HCT116 (cell line): ENCODE data around the gene UNKL.

Experiments
- EGR1 ChIP-seq: IDR thresholded peaks from 2 replicates; pipeline ENCODE4 v1.6.1; 2012; ENCODE audit warnings: low read depth
- EZH2 ChIP-seq: fragments of 200-600 bp; sonication (generic); IDR thresholded peaks from 2 replicates; pipeline ENCODE4 v1.6.1; 2017; ENCODE audit warnings: antibody characterized with exemption, mixed run types
- EZH2phosphoT487 ChIP-seq: fragments of 200-600 bp; IDR thresholded peaks from 2 replicates; pipeline ENCODE4 v1.6.1; 2018; ENCODE audit warnings: antibody characterized with exemption, borderline replicate concordance
- POLR2A ChIP-seq: IDR thresholded peaks from 2 replicates; pipeline ENCODE4 v1.7.0; 2011; ENCODE audit warnings: borderline replicate concordance; ENCODE audit not compliant: insufficient read depth, insufficient read length; ENCODE audit errors: extremely low read depth
- SP1 ChIP-seq: IDR thresholded peaks from 2 replicates; pipeline ENCODE4 v1.6.1; 2012; ENCODE audit warnings: low read depth
- YY1 ChIP-seq: IDR thresholded peaks from 2 replicates; pipeline ENCODE4 v1.6.1; 2011; ENCODE audit warnings: low read length, low read depth, moderate library complexity, mild to moderate bottlenecking; ENCODE audit not compliant: insufficient replicate concordance; ENCODE audit errors: extremely low read depth
- ZNF274 ChIP-seq: fragments of 200-500 bp; sonication (Bioruptor generic); IDR thresholded peaks from 2 replicates; pipeline ENCODE4 v1.6.1; 2014; ENCODE audit warnings: mild to moderate bottlenecking, low read depth, low read length, inconsistent platforms
- TF ChIP-seq, protein P1 (sequence below), 3 experiments: fragments of 200-600 bp in 1 of 3; sonication (generic) in 1 of 3; IDR thresholded peaks in 2 of 3; conservative IDR thresholded peaks in 1 of 3; 2 replicates each; pipeline ENCODE4 v1.5.1; 2012 to 2017; ENCODE audit warnings: low read depth in 2 of 3, low read length in 2 of 3, antibody characterized with exemption in 1 of 3, borderline replicate concordance in 1 of 3, control low read depth in 1 of 3, mild to moderate bottlenecking in 1 of 3, mixed read lengths in 1 of 3, mixed run types in 1 of 3, moderate library complexity in 1 of 3; ENCODE audit not compliant: insufficient read depth in 1 of 3
- TF ChIP-seq, protein P2 (sequence below): IDR thresholded peaks from 2 replicates; pipeline ENCODE4 v1.6.1; 2012; ENCODE audit warnings: low read depth

DNA sequence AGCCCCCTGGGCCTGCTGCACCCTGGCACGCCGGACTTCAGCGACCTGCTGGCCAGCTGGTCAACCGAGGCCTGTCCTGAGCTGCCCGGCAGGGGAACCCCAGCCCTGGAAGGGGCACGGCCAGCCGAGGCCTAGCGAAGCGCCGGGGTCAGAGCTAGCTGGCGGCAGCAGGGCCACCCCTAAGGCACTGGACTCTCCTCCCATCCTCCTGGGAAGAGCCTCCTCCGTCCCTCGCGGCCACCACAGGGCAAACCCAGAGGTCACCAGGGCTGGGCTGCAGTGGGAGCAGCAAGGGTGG is 18.7 kb upstream of the UNKL start:
- TF ChIP-seq EZH2phosphoT487 (no peak), EZH2 (no peak), ZNF274 (no peak), YY1 (no peak), SP1 (no peak), POLR2A (no peak), EGR1 (no peak)
- TF ChIP-seq, protein P1, sequence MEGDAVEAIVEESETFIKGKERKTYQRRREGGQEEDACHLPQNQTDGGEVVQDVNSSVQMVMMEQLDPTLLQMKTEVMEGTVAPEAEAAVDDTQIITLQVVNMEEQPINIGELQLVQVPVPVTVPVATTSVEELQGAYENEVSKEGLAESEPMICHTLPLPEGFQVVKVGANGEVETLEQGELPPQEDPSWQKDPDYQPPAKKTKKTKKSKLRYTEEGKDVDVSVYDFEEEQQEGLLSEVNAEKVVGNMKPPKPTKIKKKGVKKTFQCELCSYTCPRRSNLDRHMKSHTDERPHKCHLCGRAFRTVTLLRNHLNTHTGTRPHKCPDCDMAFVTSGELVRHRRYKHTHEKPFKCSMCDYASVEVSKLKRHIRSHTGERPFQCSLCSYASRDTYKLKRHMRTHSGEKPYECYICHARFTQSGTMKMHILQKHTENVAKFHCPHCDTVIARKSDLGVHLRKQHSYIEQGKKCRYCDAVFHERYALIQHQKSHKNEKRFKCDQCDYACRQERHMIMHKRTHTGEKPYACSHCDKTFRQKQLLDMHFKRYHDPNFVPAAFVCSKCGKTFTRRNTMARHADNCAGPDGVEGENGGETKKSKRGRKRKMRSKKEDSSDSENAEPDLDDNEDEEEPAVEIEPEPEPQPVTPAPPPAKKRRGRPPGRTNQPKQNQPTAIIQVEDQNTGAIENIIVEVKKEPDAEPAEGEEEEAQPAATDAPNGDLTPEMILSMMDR (IDR thresholded peaks at IDR 0.05 in 2 of 3, conservative IDR thresholded peaks at IDR 0.05 in 1 of 3; ENCODE audit: borderline replicate concordance in 1 of 3, insufficient read depth in 1 of 3, low read depth in 2 of 3, low read length in 2 of 3): no peak
- TF ChIP-seq, protein P2, sequence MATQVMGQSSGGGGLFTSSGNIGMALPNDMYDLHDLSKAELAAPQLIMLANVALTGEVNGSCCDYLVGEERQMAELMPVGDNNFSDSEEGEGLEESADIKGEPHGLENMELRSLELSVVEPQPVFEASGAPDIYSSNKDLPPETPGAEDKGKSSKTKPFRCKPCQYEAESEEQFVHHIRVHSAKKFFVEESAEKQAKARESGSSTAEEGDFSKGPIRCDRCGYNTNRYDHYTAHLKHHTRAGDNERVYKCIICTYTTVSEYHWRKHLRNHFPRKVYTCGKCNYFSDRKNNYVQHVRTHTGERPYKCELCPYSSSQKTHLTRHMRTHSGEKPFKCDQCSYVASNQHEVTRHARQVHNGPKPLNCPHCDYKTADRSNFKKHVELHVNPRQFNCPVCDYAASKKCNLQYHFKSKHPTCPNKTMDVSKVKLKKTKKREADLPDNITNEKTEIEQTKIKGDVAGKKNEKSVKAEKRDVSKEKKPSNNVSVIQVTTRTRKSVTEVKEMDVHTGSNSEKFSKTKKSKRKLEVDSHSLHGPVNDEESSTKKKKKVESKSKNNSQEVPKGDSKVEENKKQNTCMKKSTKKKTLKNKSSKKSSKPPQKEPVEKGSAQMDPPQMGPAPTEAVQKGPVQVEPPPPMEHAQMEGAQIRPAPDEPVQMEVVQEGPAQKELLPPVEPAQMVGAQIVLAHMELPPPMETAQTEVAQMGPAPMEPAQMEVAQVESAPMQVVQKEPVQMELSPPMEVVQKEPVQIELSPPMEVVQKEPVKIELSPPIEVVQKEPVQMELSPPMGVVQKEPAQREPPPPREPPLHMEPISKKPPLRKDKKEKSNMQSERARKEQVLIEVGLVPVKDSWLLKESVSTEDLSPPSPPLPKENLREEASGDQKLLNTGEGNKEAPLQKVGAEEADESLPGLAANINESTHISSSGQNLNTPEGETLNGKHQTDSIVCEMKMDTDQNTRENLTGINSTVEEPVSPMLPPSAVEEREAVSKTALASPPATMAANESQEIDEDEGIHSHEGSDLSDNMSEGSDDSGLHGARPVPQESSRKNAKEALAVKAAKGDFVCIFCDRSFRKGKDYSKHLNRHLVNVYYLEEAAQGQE: no peak
